GM18526 (cell line): ENCODE measurements around the gene MOB1B.

ENCODE experiments used
- POLR2A ChIP-seq: IDR thresholded peaks from 3 replicates; pipeline ENCODE4 v1.6.1; 2011; ENCODE audit not compliant: insufficient read length; ENCODE audit errors: extremely low read depth

Gene MOB1B

GRCh38 chr4:70932984-70933383, 30.8 kb downstream of the MOB1B start:
- TF ChIP-seq POLR2A, result no peak

GRCh38 chr4:70935038-70935695, 33.0 kb downstream of the MOB1B start:
- TF ChIP-seq POLR2A, result no peak

GRCh38 chr4:70936200-70936787, 34.1 kb downstream of the MOB1B start:
- TF ChIP-seq POLR2A, result no peak

DNA sequence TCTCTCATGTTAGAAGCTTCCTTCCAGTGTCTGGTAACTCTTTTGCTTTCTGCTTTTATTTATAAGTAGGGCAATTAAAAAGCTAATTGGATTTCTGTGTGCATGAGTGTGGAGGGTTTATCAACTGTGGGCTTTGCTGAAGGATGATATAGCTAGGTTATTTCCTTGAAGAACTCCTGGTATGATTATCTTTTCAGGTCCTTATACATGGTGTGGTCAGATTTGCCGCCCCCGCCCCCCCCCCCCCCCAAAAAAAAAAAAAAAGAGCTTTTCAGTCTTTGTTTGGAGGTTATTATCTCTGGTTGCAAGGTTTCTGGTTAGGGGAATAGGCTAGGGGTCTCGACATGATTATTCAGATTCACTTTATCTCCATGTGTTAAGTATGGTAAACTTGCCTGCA, 35.9 kb downstream of the MOB1B start:
- TF ChIP-seq POLR2A, result no peak

- TF ChIP-seq POLR2A, result no peak
Observed at GRCh38 chr4:70940134-70940533, 38.0 kb downstream of the MOB1B start.

DNA sequence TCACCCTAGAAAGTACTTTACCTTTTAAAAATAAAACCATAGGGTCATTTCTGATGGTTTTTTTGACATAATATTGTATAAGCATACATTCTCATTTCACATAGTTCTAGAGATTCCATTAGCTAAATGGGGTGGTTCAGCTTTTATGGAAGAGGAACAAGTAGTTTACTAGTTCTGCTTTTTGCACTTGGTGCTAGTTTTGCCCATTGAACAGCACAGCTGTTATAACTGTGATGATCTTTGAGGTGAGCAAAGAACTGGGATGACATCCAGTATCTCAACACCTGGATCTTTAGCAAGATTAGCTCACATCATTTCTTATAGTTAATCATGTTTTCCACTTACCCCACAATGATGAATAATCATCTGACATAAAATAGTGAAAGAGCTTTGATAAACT, 40.9 kb downstream of the MOB1B start:
- TF ChIP-seq POLR2A, result no peak

GRCh38 chr4:70945046-70945445, 42.9 kb downstream of the MOB1B start:
- no peak for TF ChIP-seq POLR2A

DNA sequence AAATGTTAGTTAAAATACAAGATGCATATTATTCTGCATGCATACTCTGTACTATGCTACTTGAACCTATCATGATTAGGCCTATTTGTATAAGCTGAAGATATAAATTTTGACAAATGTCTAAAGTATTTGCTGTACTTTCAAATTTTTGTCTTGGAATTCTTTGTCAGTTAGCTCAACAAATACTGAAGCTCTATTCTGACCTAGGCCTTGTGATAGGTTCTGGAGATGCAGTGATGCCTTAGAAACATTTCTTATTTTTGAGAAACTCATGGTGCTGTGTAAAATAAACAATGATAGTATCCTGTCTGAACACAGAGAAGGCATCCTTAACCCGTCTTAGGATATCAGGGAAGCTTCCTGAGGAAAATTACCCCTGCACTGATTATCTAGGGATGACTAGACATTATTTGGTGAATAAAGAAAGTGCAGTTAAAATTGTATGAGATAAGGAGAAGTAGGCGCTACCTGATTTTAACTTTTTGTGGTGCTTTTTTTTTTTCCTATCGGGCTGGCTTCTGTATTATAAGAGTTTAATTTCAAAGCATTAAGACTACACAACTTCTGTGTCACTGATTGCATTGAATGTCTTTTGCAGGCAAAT, 43.4 kb downstream of the MOB1B start:
- no peak for TF ChIP-seq POLR2A

DNA sequence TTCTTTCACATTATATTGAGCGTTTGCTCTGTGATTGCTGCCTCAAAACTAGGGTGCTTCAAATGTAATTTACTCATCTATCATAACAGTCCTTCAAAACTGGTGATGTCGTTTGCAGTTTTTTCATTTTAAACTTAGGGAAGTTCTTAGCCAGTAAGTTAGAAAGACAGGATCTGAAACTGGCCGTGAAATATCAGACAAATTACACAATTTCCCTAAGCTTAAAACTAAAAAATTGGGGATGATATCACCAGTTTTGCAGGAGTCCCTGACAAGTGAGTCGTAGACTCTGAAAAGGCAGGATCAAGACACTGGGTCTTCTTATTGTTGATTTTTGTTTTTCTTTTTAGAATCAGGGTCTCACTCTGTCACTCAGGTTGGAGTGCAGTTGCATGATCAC, 44.8 kb downstream of the MOB1B start:
- TF ChIP-seq POLR2A, result no peak

DNA sequence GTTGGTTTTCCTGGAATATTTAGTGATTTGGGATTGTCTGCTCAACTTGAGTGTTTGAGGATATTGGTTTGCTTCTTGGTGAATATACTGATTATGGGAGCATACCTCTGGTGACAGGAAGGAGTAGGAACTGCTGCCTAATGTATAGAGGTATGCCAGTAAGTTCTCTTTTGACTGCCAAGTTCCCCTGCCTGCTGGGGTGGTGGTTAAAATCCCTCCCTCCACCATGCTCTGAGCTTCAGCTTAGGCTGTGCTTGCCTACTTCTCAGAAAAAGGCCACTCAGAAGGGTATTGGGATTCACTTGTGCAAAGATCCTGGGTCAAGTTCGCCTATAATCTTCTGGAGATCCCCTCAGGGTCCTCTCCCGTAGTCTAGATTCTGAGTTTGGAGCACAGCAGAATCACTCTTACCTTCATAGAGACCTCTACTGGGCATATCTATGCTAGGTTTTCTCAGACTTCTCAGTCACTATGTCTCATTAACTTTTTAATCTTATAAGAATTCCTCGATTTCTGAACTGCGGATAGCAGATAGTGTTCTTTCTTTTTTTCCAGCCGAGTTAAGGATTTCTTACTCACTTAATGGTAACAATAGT, 46.6 kb downstream of the MOB1B start:
- no peak for TF ChIP-seq POLR2A

DNA sequence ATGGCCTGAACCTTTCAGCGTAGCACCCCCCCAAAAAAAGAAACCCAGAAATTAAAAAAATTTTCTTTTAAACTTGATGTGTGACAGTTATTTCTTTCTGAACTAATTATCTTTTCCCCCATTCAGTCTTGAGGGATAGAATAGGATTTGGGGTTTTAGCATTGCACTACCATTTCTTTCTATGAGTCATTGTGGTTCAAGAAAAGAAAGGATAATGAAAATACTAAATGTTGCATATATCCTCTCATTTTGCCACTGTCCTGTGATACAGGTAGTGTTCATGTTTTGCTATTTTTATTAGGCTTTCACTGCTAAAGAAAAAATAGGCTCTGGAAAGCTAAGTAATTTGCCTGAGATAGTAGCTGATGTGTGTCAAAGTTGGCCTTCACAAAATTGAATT, 51.9 kb downstream of the MOB1B start:
- no peak for TF ChIP-seq POLR2A

- TF ChIP-seq POLR2A, result no peak
Observed at GRCh38 chr4:70956549-70957210, 54.5 kb downstream of the MOB1B start.

DNA sequence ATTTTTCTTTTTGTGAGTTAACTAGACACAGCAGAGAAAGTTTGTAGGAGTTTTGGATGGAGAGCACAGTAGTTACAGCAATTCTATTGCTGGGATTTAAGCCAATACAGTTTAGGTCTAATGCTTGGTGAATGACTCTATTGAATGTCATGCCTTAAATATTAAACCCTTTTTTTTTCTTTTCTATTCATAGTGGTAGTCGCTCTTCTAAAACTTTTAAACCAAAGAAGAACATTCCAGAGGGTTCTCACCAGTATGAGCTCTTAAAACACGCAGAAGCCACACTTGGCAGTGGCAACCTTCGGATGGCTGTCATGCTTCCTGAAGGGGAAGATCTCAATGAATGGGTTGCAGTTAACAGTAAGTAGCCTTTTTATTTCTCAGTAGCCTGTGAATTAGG, 56.5 kb downstream of the MOB1B start:
- TF ChIP-seq POLR2A, result no peak

DNA sequence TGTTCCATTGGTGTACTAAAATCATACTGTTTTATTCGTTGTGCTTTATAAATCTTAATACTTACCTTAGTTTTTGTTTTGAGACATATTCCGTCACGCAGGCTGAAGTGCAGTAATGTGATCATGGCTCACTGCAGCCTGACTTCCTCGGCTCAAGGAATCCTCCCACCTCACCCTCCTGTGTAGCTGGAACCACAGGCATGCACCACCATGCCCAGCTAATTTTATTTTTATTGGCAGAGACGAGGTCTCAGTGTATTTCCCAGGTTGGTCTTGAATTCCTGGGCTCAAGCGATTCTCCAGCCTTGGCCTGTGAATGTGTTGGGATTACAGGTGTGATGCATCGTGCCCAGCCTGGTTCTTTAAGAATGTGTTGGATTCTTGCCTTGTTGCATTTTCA, 66.9 kb downstream of the MOB1B start:
- no peak for TF ChIP-seq POLR2A

- no peak for TF ChIP-seq POLR2A
Observed at GRCh38 chr4:70976252-70976651, 74.1 kb downstream of the MOB1B start.
